ENCODE results near the gene SNPH. TPM values are rescaled to one million over a fixed set of nuclear protein-coding genes. Genes with fewer than 3 reads are reported as not detected.

Gene SNPH
- total RNA-seq, 1 experiment from 2014 or later, result 0.43 TPM

DNA sequence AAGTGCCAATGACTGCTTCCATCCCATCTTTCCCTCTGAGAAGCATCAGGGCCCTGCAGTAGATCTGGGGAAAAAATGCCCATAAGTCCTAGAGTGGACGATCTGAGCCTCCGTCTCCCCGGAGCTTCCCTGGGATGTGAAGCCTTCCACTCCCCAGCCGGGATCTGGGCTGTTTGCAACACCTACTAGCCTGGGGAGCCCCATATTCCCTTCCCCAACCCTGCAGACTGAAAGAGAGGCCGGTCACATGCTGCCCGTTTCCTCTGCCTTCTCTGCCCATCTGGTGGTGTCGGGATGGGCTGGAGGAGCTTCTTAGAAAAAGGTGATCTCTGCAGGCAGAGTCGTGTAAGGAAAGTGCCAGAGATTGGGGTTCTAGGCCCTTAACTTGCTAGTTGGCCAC, 1.1 kb downstream of the SNPH start:
- Histone ChIP-seq H3K4me1 (ENCODE audit: insufficient read depth, low read length, poor library complexity, severe bottlenecking) (peaks cover 3% of the 10 kb centered on the region), H3K9me3 (ENCODE audit: low read depth, low read length, poor library complexity, severe bottlenecking) (peaks cover 8% of the 10 kb centered on the region), H3K27me3 (replicated peaks; ENCODE audit: insufficient read depth, low read depth, low read length, poor library complexity) (no peaks in the 10 kb centered on the region), H3K4me3 (ENCODE audit: low read depth, low read length, poor library complexity, severe bottlenecking) (no peak overlapping the region), H3K27ac (ENCODE audit: low read depth, low read length, poor library complexity, severe bottlenecking) (no peak overlapping the region), H3K36me3 (ENCODE audit: insufficient read depth, low read length, poor library complexity, severe bottlenecking) (no peaks in the 10 kb centered on the region)
- intact Hi-C loops (cut with micrococcal nuclease; ENCODE audit: unreplicated experiment), result no loop called here
- ChIA-PET CTCF (no interaction called here), POLR2A (ENCODE audit: low non-redundant PET) (no interaction called here)
- DNase-seq (ENCODE audit: low spot score), result no peak
- TF ChIP-seq EZH2 (IDR thresholded peaks at IDR 0.05; ENCODE audit: borderline replicate concordance, low read depth, low read length, poor library complexity, severe bottlenecking), result no peak
- TF ChIP-seq, protein P1, sequence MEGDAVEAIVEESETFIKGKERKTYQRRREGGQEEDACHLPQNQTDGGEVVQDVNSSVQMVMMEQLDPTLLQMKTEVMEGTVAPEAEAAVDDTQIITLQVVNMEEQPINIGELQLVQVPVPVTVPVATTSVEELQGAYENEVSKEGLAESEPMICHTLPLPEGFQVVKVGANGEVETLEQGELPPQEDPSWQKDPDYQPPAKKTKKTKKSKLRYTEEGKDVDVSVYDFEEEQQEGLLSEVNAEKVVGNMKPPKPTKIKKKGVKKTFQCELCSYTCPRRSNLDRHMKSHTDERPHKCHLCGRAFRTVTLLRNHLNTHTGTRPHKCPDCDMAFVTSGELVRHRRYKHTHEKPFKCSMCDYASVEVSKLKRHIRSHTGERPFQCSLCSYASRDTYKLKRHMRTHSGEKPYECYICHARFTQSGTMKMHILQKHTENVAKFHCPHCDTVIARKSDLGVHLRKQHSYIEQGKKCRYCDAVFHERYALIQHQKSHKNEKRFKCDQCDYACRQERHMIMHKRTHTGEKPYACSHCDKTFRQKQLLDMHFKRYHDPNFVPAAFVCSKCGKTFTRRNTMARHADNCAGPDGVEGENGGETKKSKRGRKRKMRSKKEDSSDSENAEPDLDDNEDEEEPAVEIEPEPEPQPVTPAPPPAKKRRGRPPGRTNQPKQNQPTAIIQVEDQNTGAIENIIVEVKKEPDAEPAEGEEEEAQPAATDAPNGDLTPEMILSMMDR (conservative IDR thresholded peaks at IDR 0.05; ENCODE audit: low read depth, low read length), result no peak
- BruUV-seq (replicated peaks), result no TSS peak

GRCh38 chr20:1267809-1268374, 1.8 kb downstream of the SNPH start:
- no peak overlapping the region for H3K4me3 ChIP-seq (ENCODE audit: low read depth, low read length, poor library complexity, severe bottlenecking)
- TF ChIP-seq, protein P1 (conservative IDR thresholded peaks at IDR 0.05; ENCODE audit: low read depth, low read length), result no peak
- TF ChIP-seq EZH2 (IDR thresholded peaks at IDR 0.05; ENCODE audit: borderline replicate concordance, low read depth, low read length, poor library complexity, severe bottlenecking), result no peak

GRCh38 chr20:1269235-1269634, 3.1 kb downstream of the SNPH start:
- DNase-seq (ENCODE audit: low spot score), result no peak
- ChIA-PET CTCF (no interaction called here), POLR2A (ENCODE audit: low non-redundant PET) (no interaction called here)
- intact Hi-C loops (cut with micrococcal nuclease; ENCODE audit: unreplicated experiment), result no loop called here
- TF ChIP-seq, protein P1 (conservative IDR thresholded peaks at IDR 0.05; ENCODE audit: low read depth, low read length), result no peak
- TF ChIP-seq EZH2 (IDR thresholded peaks at IDR 0.05; ENCODE audit: borderline replicate concordance, low read depth, low read length, poor library complexity, severe bottlenecking), result no peak
- BruUV-seq (replicated peaks), result no TSS peak
- peaks cover 3% of the 10 kb centered on the region for H3K4me1 ChIP-seq (ENCODE audit: insufficient read depth, low read length, poor library complexity, severe bottlenecking)
- H3K4me3 ChIP-seq (ENCODE audit: low read depth, low read length, poor library complexity, severe bottlenecking), result no peak overlapping the region
- no peaks in the 10 kb centered on the region for H3K9me3 ChIP-seq (ENCODE audit: low read depth, low read length, poor library complexity, severe bottlenecking)
- H3K36me3 ChIP-seq (ENCODE audit: insufficient read depth, low read length, poor library complexity, severe bottlenecking), result no peaks in the 10 kb centered on the region
- no peaks in the 10 kb centered on the region for H3K27me3 ChIP-seq (replicated peaks; ENCODE audit: insufficient read depth, low read depth, low read length, poor library complexity)
- no peak overlapping the region for H3K27ac ChIP-seq (ENCODE audit: low read depth, low read length, poor library complexity, severe bottlenecking)

More at GRCh38 chr20:1267809-1268374, 1.8 kb downstream of the SNPH start:
- H3K27ac ChIP-seq (ENCODE audit: low read depth, low read length, poor library complexity, severe bottlenecking), result no peak overlapping the region
- BruUV-seq (replicated peaks), result no TSS peak
- DNase-seq (ENCODE audit: low spot score), result no peak
- H3K9me3 ChIP-seq (ENCODE audit: low read depth, low read length, poor library complexity, severe bottlenecking), result peaks cover under 1% of the 10 kb centered on the region
- ChIA-PET CTCF (no interaction called here), POLR2A (ENCODE audit: low non-redundant PET) (no interaction called here)
- no peaks in the 10 kb centered on the region for H3K27me3 ChIP-seq (replicated peaks; ENCODE audit: insufficient read depth, low read depth, low read length, poor library complexity)
- peaks cover 3% of the 10 kb centered on the region for H3K4me1 ChIP-seq (ENCODE audit: insufficient read depth, low read length, poor library complexity, severe bottlenecking)
- H3K36me3 ChIP-seq (ENCODE audit: insufficient read depth, low read length, poor library complexity, severe bottlenecking), result no peaks in the 10 kb centered on the region
- intact Hi-C loops (cut with micrococcal nuclease; ENCODE audit: unreplicated experiment), result no loop called here

All from A673 (cell line).